HG03103 (cell line): ENCODE data around the gene SPATA21.
"Not testable (repeated sequence)": the region's sequence is repeated elsewhere in the genome, so short reads cannot be mapped to it uniquely, and the experiment has no call there.

Experiments
- ATAC-seq: cut with Tn5 transposase; IDR thresholded peaks from one replicate; pipeline ENCODE4 v1.9.1; 2021; ENCODE audit warnings: low read depth; ENCODE audit not compliant: unreplicated experiment

The SPATA21 gene, protein sequence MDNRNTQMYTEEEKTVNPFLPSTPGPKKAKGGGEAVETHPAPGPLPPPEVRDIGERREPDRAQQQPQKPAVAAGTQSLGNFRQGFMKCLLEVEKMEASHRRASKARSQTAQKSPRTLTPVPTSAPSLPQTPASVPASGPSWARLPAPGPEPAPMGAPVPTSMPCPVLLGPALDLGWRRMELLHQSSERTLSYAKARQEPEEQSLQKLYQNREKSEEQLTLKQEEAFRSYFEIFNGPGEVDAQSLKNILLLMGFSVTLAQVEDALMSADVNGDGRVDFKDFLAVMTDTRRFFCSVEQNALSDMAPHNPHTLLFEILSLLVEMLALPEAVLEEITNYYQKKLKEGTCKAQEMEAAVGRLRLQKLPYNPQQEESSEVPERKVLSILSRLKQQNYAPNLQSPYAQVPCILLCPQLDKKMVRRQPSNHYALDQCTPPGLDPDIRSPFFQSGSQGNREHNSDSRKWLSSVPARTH

DNA sequence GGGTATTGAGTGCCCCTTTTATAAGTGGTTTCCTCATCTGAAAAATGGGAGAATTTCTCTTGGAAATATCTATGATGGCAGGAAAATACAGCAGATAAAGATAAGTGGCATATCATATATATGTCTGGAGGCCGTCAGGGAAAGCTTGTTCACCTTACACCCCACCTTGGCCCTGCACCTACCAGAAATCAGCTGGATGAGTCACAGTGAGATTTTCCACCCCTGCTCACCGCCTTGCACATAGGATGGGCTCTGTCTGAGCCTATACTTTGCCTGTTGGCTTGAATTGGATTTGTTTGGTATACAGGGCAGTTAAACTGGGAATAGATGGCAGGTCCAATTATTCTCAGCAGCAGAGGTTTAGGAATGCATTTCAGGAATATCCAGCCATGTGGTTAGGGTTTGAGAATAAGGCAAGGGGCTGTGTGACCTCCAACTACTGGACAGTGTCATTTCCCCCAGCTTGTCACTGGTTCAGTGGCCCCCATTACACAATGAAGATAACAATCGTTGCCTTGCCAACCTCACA, at the start of gene SPATA21:
Gene SPATA21, minus strand, starts transcription at position 479 of the 529 bp plus-strand sequence. CDS start 6,053 bp downstream, outside the sequence.
- ATAC-seq, result no peak

DNA sequence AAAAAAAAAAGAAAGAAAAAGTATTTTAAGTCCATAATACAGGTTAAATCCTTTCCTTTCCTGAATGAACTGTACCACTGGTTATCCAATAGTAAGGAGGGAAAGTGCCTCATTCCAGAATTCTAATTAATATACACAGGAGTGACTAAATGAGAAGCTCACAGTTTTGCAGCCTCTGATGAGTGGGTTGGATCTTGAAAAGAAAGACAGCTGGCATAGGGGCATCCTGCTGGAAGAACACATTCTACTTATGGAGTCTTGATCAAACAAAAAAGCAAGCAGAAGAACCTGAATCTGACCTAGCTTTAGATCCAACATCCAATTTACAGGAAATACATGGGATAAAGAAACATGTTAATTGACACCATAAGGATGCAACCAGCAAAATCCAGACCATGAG, 49.8 kb upstream of the SPATA21 start:
- ATAC-seq, result not testable (repeated sequence)

DNA sequence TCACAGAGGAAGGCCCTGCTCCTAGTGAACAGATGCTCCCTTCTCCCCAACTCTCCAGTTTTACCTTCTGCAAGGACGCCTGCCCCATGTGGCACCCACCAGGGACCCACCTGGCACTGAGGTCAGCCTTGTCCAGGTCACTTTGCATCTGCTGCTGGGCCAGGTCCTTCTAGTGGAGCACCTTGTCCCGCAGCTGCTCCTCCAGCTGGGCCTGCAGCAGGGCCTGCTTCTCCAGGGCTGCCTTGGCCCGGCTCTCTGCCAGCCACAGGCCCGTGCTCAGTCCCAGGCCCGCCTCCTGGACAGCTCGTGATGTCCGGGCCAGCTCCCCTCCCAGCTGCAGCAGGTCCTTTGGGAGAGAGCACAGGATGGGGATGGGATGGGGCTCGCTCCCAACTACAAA, 49.1 kb upstream of the SPATA21 start:
- ATAC-seq, result not testable (repeated sequence)

DNA sequence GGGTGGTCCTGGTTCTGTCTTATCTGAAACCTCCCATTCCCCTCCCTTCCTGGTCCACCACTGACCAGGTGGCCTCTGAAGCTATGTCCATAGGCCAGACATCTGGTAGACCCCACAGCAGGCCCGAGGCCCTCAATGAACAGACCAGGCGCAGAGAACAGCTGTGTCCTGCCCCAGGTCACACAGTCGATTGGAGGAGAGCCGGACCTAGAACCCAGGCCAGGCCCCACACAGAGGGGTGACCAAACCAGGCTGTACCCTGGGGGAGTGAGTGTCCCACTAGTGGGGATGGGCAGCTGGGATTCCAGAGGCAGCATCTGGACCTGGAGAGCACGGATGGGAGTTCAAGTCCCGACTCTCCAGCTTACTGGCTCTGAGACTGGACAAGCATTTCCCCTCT, 47.7 kb upstream of the SPATA21 start:
- ATAC-seq, result no peak

DNA sequence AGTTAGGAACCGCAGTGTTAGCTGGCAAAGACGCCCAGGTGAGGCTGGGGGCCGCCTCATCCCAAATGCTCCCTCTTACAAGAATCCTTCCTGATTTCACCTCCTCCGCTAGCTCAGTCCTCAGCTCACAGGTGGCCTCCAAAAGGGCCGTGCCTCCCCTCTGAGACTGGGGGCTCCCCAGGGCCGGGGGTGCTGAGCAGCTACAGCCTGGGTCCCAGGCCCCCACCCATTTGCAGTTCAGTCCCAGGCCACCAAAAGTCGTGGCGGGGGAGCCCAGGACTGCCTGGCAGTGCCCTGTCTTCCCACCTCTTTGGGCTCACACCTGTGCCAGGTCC, 47.2 kb upstream of the SPATA21 start:
- no peak for ATAC-seq

DNA sequence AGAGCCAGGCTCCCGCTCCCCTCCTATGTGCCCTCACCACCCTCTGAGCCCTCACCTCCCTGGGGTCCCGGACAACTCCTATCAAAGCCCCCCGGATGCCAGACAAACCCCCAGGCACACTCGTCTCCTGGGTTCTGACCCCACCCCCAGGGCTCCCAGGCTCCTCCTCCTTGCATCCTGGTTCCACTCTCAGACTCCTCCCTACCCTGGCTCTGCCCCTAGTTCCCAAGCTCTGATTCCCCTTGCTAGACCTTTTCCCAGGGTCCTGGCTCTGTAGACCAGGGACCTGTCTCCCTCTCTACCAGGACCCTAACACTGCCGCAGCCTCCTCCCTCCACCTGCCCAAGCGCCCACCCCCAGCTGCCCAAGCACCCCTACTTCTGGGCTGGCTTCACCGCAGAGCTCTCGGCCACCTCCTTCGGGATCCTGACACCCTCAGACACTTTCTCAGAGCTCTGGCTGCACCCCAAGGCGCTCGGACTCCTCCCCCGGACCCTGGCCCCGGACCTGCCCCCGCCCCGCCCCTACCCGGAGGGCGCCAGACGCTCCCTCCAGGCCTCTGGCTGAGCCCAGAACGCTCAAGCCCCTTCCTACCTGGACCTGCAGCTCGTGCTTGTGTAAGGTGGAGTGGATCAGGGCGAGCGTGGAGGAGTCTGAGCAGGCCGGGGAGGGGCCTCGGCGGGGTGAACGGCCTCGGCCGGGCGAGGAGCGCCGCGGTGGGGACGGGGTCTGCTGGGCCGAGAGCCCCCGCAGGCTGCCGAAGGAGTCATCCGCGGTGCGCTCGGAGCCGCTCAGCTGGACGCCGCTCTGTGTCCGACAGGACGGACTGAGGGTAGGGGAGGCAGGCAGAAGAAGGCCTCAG, 46.6 kb upstream of the SPATA21 start:
- not testable (repeated sequence) for ATAC-seq

DNA sequence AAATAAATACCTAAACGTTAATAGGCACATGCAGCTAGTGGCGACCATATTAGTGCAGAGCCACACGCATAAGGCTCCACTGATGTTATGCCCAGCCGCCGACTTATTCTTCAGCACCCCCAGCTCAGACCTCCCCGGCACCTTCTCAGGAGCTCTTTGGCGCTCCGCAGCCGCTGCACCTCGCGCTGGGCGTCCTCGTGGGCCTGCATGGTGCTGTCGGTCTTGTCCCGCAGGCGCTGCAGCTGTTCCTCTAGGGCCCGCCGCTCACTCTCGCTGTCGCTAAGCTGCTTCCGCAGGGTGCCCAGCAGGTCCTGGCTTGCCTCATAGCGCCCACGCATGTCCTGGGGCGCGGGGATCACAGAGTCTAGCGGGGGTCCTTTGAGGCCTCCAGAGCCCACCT, 45.9 kb upstream of the SPATA21 start:
- not testable (repeated sequence) for ATAC-seq

DNA sequence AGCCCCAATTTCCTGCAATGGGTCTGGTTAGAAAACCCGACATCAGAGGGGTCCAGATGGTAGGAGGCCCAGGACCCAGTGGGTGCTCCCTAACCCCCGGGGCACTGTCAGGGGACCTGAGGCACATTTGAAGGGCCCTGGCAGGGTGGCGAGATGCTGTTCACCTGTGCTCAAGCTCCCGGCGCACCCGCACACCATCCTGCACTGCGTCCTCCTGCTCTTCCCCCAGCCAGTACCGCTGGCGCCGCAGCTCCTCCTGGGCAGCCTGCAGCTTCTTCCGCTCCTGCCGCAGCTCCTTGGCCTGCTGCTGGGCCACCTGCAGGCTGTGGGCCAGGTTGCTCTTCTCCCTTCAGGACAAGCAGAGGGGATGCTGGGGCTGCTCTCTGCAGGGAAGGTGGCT, 40.9 kb upstream of the SPATA21 start:
- no peak for ATAC-seq

DNA sequence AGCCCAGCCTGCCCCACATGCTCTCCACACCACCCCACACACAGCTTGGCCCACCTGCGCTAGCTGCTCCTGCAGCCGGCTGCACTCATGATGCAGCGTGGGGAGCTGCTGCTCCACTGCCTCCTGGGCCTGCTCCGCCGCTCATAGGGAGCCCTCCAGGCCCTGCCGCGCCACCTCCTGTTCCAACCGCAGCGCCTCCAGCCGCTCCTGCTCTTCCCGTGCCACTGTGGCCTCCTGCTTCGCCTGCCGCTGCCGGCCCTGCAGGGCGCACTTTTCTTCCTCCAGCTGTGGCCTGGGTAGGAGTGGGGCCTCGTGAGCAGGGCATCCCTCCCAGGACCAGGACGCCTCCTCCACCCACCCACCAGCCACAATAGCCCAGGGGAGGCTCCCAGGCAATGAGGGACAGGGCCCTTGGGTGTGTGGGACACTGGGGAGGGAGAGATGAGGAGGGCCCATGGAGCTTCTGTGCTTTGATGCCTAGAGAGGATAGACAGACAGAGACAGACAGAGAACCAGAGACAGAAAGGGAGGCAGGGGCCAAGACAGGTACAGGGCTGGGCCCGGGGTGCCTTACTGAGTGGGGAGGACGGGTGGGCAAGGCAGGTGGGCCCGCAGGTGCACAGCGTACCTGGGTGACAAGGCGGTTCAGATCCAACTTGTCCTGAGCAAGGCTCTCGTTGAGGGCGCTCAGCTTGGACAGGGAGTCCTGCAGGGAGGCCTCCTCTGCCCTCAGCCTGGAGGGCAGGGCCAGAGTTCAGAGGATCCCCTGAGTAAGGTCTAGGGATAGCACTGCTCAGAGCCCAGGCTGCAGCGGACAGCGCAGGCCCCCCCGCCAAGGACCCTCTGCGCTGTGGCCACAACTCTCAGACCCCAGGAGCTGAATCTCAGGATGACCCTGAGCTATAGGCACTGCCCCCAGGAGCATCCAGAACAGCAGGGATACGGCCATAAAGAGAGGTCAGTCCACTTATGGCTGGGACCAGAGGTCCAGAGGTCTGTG, 38.8 kb upstream of the SPATA21 start:
- ATAC-seq, result not testable (repeated sequence)

DNA sequence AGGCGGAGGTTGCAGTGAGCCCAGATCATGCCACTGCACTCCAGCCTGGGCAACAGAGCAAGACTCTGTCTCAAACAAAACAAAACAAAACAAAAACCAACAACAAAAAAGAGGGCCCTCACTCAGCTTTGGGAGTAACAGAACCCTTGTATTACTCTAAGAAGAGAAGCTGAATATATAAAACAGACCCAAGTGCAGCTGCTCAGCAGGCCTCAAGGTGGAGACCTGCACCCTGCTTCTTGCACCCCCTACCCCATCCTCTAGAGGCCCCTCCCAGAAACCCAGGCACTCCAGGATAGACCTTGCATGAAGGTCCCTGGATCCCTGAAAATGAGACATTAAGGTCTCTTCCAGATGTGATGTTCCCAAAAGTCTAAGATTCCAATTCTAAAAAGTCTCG, 37.7 kb upstream of the SPATA21 start:
- ATAC-seq, result not testable (repeated sequence)

DNA sequence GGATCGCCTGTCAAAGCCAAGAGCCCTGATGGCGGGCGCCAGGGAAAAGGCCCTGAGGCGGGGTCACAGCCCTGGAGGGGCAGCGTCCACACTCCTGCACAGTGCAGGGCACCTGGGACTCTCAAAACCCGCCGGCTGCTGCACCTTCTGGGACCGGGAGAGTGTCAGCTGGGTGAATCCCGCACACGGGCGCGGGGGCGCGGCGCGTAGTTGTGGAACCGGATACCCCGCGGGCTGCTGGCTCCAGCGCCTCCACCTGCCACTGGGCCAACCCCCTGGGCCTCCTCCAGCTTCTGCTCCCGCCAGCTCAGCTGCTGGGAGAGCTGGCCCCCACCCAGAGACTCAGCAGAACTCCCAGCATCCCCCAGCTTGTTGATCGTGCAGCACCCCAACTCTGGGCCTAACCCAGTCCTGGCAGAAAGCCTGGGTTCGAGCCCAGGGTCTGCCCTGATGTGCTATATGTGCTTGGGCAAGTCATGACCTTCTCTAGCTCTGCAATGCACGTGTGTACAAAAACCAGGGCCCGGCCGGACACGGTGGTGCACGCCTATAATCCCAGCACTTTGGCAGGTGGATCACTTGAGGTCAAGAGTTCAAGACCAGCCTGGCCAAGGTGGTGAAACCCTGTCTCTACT, 37.1 kb upstream of the SPATA21 start:
- ATAC-seq, result no peak

DNA sequence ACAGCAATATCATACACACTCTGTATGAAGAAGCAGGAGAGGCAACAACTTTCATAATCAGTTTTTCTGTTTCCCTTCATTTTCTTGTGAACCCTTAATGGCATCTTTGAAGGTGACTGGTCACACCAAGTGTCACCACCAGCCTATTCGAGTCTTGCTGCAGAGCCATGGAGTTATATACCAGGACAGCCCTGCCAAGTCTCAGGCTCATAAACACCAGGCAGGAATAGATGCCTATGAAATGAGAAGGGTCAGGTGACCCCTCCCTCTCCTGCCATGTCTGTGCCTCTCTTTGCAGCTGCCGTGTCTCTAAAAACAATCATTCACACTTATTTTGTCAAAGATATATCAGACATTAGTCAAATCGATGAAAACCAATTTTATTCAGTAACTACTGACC, 31.3 kb upstream of the SPATA21 start:
- ATAC-seq, result no peak

DNA sequence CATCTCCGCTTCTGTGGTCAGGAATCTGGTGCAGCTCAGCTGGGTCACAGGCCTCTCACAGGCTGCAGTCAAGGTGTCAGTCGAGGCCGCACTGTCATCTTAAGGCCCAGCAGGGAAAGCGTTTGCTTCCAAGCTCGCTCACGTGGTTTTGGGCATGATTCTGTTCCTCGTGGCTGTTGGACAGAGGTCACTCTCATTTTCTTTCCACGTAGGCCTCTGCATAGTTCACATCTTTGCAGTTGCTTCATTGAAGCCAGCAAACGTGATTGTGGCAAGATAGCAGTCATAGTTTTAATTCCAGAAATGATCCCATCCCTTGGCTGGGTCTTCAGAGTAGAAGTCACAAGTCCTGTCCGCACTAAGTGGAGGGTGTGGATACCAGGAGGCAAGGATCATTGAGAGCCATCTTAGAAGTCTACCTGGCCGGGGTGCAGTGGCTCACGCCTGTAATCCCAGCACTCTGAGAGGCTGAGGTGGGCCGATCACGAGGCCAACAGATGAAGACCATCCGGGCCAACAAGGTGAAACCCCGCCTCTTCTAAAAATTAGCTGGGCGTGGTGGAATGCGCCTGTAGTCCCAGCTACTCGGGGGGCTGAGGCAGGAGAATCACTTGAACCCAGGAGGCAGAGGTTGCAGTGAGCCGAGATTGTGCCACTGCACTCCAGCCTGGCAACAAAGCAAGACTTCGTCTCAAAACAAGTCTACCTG, 27.8 kb upstream of the SPATA21 start:
- no peak for ATAC-seq

DNA sequence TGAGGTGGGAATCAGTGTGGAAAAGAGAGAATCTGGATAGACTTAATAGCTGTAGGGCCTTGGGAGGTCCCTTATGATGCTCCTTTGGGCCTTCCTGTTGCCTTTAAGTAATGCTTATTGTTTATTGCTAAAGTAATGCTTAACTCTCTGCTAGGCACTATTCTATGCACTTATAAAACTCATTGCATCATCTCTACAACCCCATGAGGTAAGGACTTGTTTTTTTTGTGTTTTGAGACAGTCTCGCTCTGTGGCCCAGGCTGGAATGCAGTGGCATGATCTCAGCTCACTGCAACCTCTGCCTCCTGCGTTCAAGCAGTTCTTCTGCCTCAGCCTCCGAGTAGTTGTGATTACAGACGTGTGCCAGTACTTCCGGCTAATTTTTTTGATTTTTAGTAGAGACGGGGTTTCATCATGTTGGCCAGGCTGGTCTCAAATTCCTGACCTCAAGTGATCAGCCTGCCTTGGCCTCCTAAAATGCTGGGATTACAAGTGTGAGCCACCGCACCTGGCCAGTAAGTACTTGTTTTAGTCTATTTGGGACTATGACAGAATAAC, 25.6 kb upstream of the SPATA21 start:
- ATAC-seq, result no peak

DNA sequence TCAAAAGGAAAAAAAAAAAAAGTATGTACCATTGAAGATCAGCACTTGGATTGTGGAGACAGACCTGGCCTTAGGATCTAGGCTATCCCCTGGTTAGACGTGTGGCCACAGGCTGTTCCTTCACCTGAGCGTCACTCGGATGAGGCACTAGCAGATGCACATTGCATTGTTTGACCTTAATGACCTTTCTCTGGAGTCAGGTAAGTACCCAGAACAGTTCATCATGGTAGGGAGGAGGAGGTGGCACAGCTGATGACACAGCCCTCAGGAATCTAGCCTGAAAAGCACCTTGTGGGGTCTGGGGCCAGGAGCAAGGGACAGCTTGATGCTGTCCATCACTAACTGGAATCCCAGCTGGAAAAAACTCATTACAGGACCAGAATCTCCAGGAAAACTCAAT, 24.5 kb upstream of the SPATA21 start:
- no peak for ATAC-seq

DNA sequence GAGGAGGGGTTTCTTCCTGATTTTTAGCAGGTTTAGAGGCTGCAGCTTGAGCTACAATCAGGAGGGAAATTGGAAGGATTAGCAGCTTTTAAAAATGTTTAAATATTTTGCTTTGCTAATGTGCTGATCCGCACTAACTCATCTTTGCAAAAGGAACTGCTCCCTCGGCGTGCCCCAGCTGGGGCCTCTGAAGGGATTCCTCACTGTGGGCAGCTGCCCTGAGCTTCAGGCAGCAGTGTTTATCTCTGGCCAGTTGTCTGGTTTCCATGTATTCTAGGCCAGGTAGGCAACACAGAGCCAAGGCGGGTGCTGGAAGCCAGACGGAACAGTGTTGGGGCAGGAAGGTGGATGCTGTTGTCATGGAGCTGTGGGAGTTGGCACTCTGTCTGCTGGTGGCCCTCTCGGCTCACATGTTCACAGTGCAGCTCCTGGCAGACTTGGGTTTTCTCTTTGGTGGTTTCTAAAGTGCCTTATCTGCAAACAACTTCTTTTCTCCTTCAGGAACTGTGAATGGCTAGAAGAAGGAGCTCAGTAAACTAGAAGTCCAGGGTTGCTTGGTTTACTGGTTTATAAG, 22.2 kb upstream of the SPATA21 start:
- ATAC-seq, result no peak

DNA sequence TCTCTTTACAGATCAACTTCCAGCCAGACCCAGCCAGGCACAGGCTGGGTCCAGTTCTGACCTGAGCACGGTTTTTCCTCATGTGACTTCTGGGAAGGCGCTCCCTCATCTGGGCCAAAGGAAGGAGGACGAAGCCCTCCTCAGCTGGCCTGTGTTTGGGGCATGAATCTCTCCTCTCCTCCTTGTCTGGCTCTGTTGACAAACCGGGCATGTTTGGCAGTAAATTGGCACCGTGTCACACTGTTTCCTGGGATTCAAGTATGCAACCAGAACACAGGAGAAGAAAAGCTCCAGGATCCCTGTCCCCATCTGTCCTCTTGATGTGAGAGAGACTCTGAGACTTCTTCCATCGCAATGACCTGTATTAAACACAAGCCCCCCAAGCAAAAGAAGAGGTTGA, 21.6 kb upstream of the SPATA21 start:
- no peak for ATAC-seq

DNA sequence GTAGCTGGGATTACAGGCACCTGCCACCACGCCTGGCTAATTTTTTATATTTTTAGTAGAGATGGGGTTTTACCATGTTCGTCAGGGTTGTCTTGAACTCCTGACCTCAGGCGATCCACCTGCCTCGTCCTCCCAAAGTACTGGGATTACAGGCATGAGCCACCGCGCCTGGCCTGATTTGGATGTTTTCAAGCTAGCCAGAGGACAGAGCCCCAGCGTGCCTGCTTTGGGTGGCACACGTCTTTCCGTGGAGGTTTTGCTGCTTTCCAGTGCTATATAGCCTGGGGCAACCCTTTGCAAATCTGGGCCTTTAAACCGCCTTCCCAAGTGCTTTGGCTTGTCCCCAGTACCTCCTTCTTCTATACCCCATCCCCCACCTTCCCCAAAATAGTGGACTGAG, 18.9 kb upstream of the SPATA21 start:
- ATAC-seq, result not testable (repeated sequence)
